Breast epithelium (tissue), 4 donors: ENCODE measurements around the gene ARHGAP21. TPM values are rescaled to one million over a fixed set of nuclear protein-coding genes. Genes with fewer than 3 reads are reported as not detected.

Source experiments
- DNase-seq, 2 donors: peaks; one replicate each; pipeline ENCODE4 v3.0.0-alpha.2; 2019; ENCODE audit warnings: low spot score in 2 of 2
- H3K27ac ChIP-seq, 2 donors: fragments of 200-600 bp; sonication (generic) in 1 of 2; one replicate each; pipeline ENCODE4 v1.5.1; 2016 to 2019; ENCODE audit warnings: mild to moderate bottlenecking in 1 of 2
- H3K27me3 ChIP-seq, 2 donors: fragments of 200-600 bp; sonication (generic) in 1 of 2; one replicate each; pipeline versions ENCODE4 v1.5.1 to v1.6.0; 2017 to 2019; ENCODE audit warnings: control low read depth in 1 of 2, mild to moderate bottlenecking in 1 of 2
- H3K36me3 ChIP-seq: fragments of 200-600 bp; one replicate; pipeline ENCODE4 v1.5.1; 2019
- H3K4me1 ChIP-seq, 2 donors: fragments of 200-600 bp; sonication (generic); one replicate each; pipeline ENCODE4 v1.5.1; 2016 to 2019; ENCODE audit warnings: control low read depth in 1 of 2
- H3K4me3 ChIP-seq, 3 donors: fragments of 200-600 bp; sonication (generic); 1 replicate in 2 of 3; 2 replicates in 1 of 3; pipeline ENCODE4 v1.5.1; 2016 to 2019; ENCODE audit warnings: mild to moderate bottlenecking in 3 of 3, moderate library complexity in 2 of 3
- H3K9me3 ChIP-seq, 2 donors: fragments of 200-600 bp; sonication (generic) in 1 of 2; one replicate each; pipeline ENCODE4 v1.5.1; 2016 to 2019; ENCODE audit warnings: control low read depth in 1 of 2
- CTCF ChIP-seq, 3 donors: fragments of 450-650 bp; IDR thresholded peaks; one replicate each; pipeline ENCODE4 v1.5.1; 2016 to 2017; ENCODE audit warnings: antibody characterized with exemption in 3 of 3, mild to moderate bottlenecking in 3 of 3, moderate library complexity in 3 of 3
- POLR2A ChIP-seq: fragments of 450-650 bp; IDR thresholded peaks from one replicate; pipeline ENCODE4 v1.6.1; 2016; ENCODE audit warnings: antibody characterized with exemption, mild to moderate bottlenecking, moderate library complexity
- POLR2AphosphoS5 ChIP-seq, 3 donors: sonication (generic); formaldehyde crosslinking; IDR thresholded peaks; one replicate each; pipeline ENCODE4 v1.6.1; 2017; ENCODE audit warnings: antibody characterized with exemption in 3 of 3
- intact Hi-C: fragments of 100-400 bp; cut with DNase I; formaldehyde crosslinking; loops from one replicate; pipeline ENCODE4 v1.15.1; 2023; ENCODE audit warnings: low total_unique reads
- total RNA-seq, 3 donors: library from RNA; depleted of rRNA; stranded (reverse); fragments of >200 nt; gene quantifications; one replicate each; pipeline ENCODE4 v1.1.0, GENCODE V29; 2016

The ARHGAP21 gene
- total RNA-seq, 3 donors from 2014 or later = 67.5 to 203 (median 105) TPM

DNA sequence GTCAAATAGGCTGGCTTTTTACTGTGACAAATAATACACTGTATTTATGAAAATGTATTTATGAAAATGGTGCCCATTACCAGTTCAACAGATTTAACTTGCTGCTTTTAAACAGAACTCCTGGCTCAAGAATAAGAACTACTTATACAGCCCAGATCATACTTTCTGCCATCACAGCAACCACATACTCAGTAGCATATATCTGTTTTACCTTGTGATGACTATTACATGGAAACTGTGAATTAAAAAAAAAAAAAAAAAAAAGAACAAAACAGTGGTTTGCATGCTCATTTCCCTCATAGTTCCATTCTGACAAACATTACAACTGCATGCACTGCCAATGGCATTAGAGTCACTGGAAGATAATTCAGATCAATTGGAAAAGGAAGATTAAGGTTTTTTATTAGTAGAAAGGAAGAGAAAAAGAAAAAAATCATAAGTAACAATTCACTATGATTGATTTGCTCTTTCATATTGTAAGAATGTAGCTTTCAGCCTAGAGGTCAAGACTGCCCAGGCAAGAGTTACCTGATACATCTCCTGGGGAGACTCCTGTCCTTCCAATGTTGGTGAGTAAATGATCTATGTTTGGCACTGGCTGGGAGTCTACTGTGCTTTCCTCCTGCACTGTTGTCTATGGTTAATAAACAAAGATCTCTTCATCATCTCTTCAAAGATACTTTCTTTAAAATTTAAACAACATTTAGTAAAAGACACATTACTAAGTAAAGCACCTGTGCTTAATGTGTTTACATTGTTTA is 132.8 kb downstream of the ARHGAP21 start:
- Histone ChIP-seq H3K27ac (no peak overlapping the region), H3K36me3 (peaks cover 26% of the 10 kb centered on the region), H3K9me3 (no peaks in the 10 kb centered on the region), H3K4me3 (no peak overlapping the region), H3K27me3 (no peaks in the 10 kb centered on the region), H3K4me1 (no peaks in the 10 kb centered on the region)
- no peak for DNase-seq
- TF ChIP-seq CTCF (IDR thresholded peaks at IDR 0.05) = no peak
- no peak for TF ChIP-seq POLR2A
- no peak for TF ChIP-seq POLR2AphosphoS5 (IDR thresholded peaks at IDR 0.05)
- intact Hi-C loops = no loop called here

- no peak overlapping the region for H3K27ac ChIP-seq
- TF ChIP-seq CTCF (IDR thresholded peaks at IDR 0.05) (no peak), POLR2A (no peak), POLR2AphosphoS5 (IDR thresholded peaks at IDR 0.05) (no peak)
- H3K4me3 ChIP-seq = no peak overlapping the region
- no peaks in the 10 kb centered on the region for H3K9me3 ChIP-seq
- DNase-seq = no peak
- no peaks in the 10 kb centered on the region for H3K4me1 ChIP-seq
- intact Hi-C loops = no loop called here
- no peaks in the 10 kb centered on the region for H3K27me3 ChIP-seq
- peaks cover 19% of the 10 kb centered on the region for H3K36me3 ChIP-seq
These were observed 134.4 kb downstream of the ARHGAP21 start for GRCh38 chr10:24589265-24589664.

DNA sequence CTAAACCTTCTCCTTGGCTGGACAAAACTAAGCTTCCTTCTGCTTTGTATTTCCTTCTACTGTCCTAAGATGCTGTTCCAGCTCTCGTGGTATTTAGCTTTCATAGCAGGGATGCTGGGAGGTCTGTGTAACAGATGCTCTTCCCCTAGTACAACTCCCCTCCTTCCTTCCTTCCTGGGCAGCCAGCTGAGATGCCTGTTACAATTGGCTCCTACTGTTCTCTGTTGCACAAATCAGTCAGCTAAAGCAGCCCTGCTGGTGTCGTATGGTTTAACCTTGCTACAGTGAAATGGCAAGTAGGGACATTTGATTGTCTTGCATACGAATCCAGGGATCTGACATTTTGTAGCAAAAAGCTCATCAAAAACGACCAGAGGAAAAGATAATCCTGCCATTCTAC is 143.8 kb downstream of the ARHGAP21 start:
- H3K4me3 ChIP-seq = no peak overlapping the region
- DNase-seq = no peak
- no peaks in the 10 kb centered on the region for H3K4me1 ChIP-seq
- H3K9me3 ChIP-seq = no peaks in the 10 kb centered on the region
- H3K27me3 ChIP-seq = no peaks in the 10 kb centered on the region
- no peak overlapping the region for H3K27ac ChIP-seq
- H3K36me3 ChIP-seq = peaks cover 4% of the 10 kb centered on the region
- intact Hi-C loops = no loop called here
- TF ChIP-seq CTCF (IDR thresholded peaks at IDR 0.05) = no peak
- no peak for TF ChIP-seq POLR2A
- TF ChIP-seq POLR2AphosphoS5 (IDR thresholded peaks at IDR 0.05) = no peak

GRCh38 chr10:24579448-24579847 is 144.2 kb downstream of the ARHGAP21 start:
- intact Hi-C loops = no loop called here
- no peaks in the 10 kb centered on the region for H3K9me3 ChIP-seq
- TF ChIP-seq CTCF (IDR thresholded peaks at IDR 0.05) (no peak), POLR2A (no peak), POLR2AphosphoS5 (IDR thresholded peaks at IDR 0.05) (no peak)

DNA sequence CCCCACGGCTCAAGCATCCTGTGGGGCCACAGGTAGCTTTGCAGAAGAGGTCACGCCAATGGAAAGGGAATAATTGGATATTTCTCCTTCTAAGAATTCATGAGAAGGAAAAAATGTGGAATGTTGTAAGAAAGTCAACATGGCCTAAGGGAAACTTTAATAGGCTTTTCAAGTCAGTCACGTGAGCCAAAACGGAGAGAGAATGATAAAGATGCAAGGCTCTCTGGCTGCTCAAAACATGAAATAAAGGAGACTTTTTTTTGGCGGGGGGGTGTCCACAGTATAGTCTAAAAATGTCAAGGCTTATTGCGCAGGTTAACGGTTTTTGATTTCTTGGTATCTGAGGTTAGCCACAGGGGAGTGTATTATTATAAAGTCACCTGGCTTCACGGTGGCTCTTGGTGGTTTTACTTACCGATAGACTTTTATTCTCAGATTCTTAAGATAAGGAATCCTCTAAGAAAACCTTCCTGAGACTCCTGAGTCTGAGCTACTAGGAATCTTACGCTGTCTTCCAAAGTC is 148.1 kb downstream of the ARHGAP21 start:
- Histone ChIP-seq H3K27ac (no peak overlapping the region), H3K4me3 (no peak overlapping the region), H3K9me3 (no peaks in the 10 kb centered on the region), H3K36me3 (no peaks in the 10 kb centered on the region), H3K4me1 (no peaks in the 10 kb centered on the region), H3K27me3 (no peaks in the 10 kb centered on the region)
- intact Hi-C loops = no loop called here
- TF ChIP-seq POLR2AphosphoS5 (IDR thresholded peaks at IDR 0.05) (no peak), POLR2A (no peak), CTCF (IDR thresholded peaks at IDR 0.05) (no peak)
- no peak for DNase-seq

More at GRCh38 chr10:24579448-24579847, 144.2 kb downstream of the ARHGAP21 start:
- DNase-seq = no peak
- Histone ChIP-seq H3K4me1 (no peaks in the 10 kb centered on the region), H3K36me3 (peaks cover 4% of the 10 kb centered on the region), H3K4me3 (no peak overlapping the region), H3K27ac (no peak overlapping the region), H3K27me3 (no peaks in the 10 kb centered on the region)
